ENCODE data around the gene RGS3.
"Not testable (repeated sequence)": the region's sequence is repeated elsewhere in the genome, so short reads cannot be mapped to it uniquely, and the experiment has no call there.

RGS3 gene

GRCh38 chr9:113488490-113488889 lies 25.0 kb downstream of the RGS3 start:
- DNase-seq (ENCODE audit: low spot score), result no peak

- not testable (repeated sequence) for DNase-seq (ENCODE audit: low spot score)
Measured at GRCh38 chr9:113491147-113491546, 27.6 kb downstream of the RGS3 start.

DNA sequence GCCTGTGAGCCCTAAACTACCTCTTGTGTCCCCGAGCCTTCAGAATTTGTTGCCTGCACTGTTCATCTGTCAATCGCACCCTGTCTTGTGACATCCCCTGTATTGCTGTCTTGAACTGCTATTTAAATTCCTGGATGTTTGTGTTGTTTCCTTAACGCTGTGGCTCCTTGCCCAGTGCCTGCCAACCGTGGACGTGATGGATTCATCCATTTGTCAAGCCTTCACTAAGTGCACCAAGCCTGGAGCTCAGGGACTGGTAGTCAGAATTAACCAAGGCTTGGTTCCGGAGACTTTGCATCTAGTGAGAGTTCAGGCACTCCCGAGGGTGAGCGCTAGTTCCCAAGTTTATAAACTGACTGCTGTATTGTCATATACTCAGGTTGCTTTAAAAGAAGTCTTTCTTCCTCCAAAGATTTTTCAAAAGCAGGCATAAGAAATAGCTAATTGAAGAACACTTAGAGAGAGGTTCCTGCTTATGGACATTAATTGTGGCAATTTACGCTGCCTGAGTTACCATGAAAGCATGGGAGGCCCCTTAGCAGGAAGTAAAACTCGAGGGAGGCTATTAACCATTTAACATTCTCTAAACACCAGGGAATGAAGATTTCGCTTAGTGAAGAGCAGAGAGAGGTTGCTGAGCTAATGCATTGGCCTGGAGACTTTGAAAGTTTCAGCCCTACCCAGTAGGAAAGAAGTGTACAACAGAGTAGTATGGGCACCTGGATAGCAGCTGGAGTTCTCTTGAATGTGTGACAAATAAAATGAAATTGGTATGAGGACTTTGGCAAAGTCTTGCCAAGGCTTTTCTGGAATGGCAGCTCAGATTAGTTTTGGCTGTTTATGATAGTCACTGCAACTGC lies 29.0 kb downstream of the RGS3 start:
- DNase-seq (ENCODE audit: low spot score), result no peak

DNA sequence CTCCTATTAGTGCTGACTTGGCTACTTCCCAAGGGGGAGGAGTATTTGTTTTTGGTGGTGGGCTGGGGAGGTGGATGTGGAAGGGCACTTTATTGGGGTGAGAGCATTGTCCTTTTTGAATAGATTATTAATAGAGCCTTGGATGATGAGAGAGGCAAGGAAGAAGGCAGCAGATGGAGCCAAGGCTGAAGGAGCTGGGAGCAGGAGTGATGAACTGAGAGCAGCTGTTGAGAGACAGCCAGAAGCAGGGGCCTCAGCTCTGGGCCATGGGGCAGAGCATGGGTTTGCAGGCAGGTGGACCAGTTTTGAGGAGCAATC lies 29.6 kb downstream of the RGS3 start:
- no peak for DNase-seq (ENCODE audit: low spot score)

- DNase-seq (ENCODE audit: low spot score), result no peak
Measured at GRCh38 chr9:113495526-113495925, 32.0 kb downstream of the RGS3 start.

GRCh38 chr9:113497051-113497450 lies 33.5 kb downstream of the RGS3 start:
- no peak for DNase-seq (ENCODE audit: low spot score)

GRCh38 chr9:113499153-113499875 lies 35.8 kb downstream of the RGS3 start:
- no peak for DNase-seq (ENCODE audit: low spot score)

GRCh38 chr9:113499876-113500497 lies 36.5 kb downstream of the RGS3 start:
- no peak for DNase-seq (ENCODE audit: low spot score)

DNA sequence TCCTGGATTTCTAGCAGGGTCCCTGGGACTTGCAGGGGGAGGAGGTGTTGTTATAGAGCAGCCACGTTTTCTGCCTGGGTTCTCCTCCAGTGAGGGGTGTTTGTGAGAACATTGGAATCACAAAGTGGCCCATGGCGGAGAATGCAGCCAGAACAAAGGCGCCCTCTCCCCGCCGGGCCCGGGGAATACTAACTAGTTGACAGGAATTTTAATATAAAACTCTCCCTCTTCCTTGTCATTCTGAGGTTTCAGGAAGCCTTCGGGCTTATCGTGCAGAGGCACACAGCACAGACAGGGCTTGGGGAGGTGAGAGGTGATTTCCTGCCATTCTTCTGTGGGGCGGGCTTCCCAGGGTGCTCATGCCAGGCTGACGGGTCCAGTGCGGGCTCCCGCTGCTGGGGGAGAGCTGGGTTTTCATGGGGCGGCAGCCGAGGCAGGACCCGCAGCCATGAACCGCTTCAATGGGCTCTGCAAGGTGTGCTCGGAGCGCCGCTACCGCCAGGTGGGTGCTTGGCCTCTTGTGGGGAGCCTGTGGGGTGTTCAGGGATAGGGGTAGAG lies 37.7 kb downstream of the RGS3 start:
- no peak for DNase-seq (ENCODE audit: low spot score)

- DNase-seq (ENCODE audit: low spot score), result no peak
Measured at GRCh38 chr9:113501852-113502251, 38.3 kb downstream of the RGS3 start.

GRCh38 chr9:113502427-113503034 lies 39.0 kb downstream of the RGS3 start:
- no peak for DNase-seq (ENCODE audit: low spot score)

DNA sequence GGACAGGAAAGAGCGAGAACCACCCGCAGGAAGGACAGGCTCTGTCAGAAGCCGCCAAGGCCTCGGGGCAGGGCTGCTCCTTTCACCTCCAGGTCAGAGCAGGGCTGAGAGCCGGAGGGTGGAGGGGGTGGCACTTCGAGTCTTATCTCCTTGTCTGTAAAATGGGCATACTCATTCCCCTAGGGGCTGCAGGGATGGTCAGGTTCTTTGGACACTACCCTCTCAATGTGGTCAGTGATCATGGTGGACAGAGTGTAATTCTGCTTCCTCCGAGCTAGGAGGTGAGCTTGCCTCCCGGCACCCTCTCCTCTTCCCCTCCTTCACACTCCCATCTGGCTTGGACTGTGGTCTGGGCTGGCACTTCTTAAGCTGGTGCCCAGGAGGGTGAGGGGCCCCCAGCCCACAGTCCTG lies 39.6 kb downstream of the RGS3 start:
- DNase-seq (ENCODE audit: low spot score), result no peak

DNA sequence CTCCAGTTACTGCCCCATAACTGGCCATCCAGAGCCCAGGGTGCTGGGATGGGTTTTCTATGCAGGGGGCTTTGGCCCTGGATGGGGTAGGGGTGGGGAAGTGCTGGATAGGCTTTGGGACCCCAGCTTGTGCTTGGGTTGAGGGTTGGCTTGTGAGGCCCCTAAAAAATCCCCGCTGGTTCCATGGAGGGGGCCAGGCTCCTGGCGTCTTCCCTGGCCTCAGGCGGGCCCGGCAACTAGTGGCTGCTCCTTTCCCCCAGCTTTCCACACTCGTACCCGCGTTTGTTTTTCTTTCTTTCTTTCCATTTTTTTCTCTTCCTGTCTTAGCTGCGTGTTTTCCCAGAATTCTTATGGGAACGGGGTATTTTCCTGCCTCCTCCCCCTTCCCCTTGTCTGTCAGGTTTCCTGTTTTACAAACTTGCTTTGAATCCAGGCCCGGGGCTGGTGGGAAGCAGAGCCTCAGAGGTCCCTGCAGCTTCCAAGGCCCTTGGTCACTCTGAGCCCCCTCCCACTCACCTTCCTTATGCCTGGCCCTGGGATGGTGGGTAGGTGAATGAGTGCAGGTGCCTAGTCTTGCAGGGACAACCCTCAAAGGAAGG lies 40.2 kb downstream of the RGS3 start:
- no peak for DNase-seq (ENCODE audit: low spot score)

GRCh38 chr9:113504725-113505590 lies 41.4 kb downstream of the RGS3 start:
- DNase-seq (ENCODE audit: low spot score), result no peak

- no peak for DNase-seq (ENCODE audit: low spot score)
Measured at GRCh38 chr9:113506090-113506589, 42.6 kb downstream of the RGS3 start.

- DNase-seq (ENCODE audit: low spot score), result no peak
Measured at GRCh38 chr9:113507256-113507655, 43.7 kb downstream of the RGS3 start.

DNA sequence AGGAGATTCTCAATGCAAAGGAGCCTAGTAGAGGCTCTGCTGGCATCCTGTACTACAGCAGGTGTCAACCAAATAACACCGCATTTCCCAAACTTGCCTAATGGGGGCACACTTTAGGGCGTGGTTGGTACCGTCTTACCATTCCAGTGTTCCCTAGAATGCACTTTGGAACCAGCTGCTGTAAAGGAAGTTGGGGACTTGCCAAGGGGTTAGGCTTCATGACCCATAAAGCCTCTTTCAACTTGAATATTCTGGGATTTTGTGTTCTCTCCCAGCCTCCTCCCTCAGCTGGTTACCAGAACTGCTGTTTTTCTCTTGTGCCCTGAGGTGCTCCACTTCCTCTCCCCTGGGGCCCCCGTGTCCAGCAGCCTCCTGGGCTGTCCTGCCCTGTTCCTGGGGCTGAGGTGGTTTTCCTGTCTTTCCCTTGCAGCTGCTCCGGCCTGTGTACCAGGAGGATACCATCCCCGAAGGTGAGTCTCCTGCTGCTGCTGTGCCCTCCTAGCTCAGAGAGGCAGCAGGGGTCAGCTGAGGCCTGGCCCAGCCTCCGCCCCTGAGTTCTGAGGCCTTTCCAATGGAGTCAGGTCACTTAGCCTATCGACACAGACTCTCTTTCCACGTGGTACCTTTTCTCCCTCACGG lies 44.7 kb downstream of the RGS3 start:
- DNase-seq (ENCODE audit: low spot score), result no peak

GRCh38 chr9:113509463-113509862 lies 45.9 kb downstream of the RGS3 start:
- no peak for DNase-seq (ENCODE audit: low spot score)

- no peak for DNase-seq (ENCODE audit: low spot score)
Measured at GRCh38 chr9:113511047-113511521, 47.6 kb downstream of the RGS3 start.
